Measurements from ENCODE around the gene HS6ST3. TPM values are rescaled to one million over a fixed set of nuclear protein-coding genes. Genes with fewer than 3 reads are reported as not detected.

The HS6ST3 gene
- total and polyA plus RNA-seq, 8 donors, result 0.03 to 0.15 (median 0.10) TPM

GRCh38 chr13:96837809-96838208 lies 747.9 kb downstream of the HS6ST3 start:
- ATAC-seq, result no peak
- DNase-seq, result no peak
- H3K4me3 ChIP-seq, result no peak overlapping the region
- peaks cover 0 to 5% of the 10 kb centered on the region in 2 donors for H3K9me3 ChIP-seq
- intact Hi-C loops (cut with DNase I), result no loop called here
- H3K27ac ChIP-seq, result no peak overlapping the region
- no peaks in the 10 kb centered on the region for H3K27me3 ChIP-seq
- no peaks in the 10 kb centered on the region for H3K4me1 ChIP-seq
- no peak for TF ChIP-seq CTCF (IDR thresholded peaks at IDR 0.05)
- no peaks in the 10 kb centered on the region for H3K36me3 ChIP-seq

GRCh38 chr13:96844195-96844594 lies 754.3 kb downstream of the HS6ST3 start:
- no peak for DNase-seq
- no peaks in the 10 kb centered on the region for H3K27me3 ChIP-seq
- intact Hi-C loops (cut with DNase I), result no loop called here
- TF ChIP-seq CTCF (IDR thresholded peaks at IDR 0.05), result no peak
- H3K9me3 ChIP-seq, result no peaks in the 10 kb centered on the region
- no peak overlapping the region for H3K4me3 ChIP-seq
- no peak for ATAC-seq
- no peaks in the 10 kb centered on the region for H3K4me1 ChIP-seq
- H3K36me3 ChIP-seq, result no peaks in the 10 kb centered on the region
- H3K27ac ChIP-seq, result no peak overlapping the region

- Histone ChIP-seq H3K4me3 (no peak overlapping the region), H3K27ac (no peak overlapping the region), H3K27me3 (no peaks in the 10 kb centered on the region), H3K36me3 (no peaks in the 10 kb centered on the region), H3K9me3 (no peaks in the 10 kb centered on the region), H3K4me1 (no peaks in the 10 kb centered on the region)
- intact Hi-C loops (cut with DNase I), result no loop called here
- DNase-seq (no peak), ATAC-seq (no peak)
- TF ChIP-seq CTCF (IDR thresholded peaks at IDR 0.05), result no peak
These were observed 754.7 kb downstream of the HS6ST3 start for GRCh38 chr13:96844616-96845015.

- intact Hi-C loops (cut with DNase I), result no loop called here
- H3K36me3 ChIP-seq, result no peaks in the 10 kb centered on the region
- DNase-seq, result no peak
- H3K4me3 ChIP-seq, result no peak overlapping the region
- H3K27me3 ChIP-seq, result no peaks in the 10 kb centered on the region
- H3K9me3 ChIP-seq, result peaks cover 0 to 1% of the 10 kb centered on the region in 2 donors
- no peaks in the 10 kb centered on the region for H3K4me1 ChIP-seq
- ATAC-seq, result peak; percentile 27
- H3K27ac ChIP-seq, result no peak overlapping the region
- TF ChIP-seq CTCF (IDR thresholded peaks at IDR 0.05), result no peak
These were observed 758.4 kb downstream of the HS6ST3 start for GRCh38 chr13:96848286-96848685.

GRCh38 chr13:96849091-96849490 lies 759.2 kb downstream of the HS6ST3 start:
- H3K27me3 ChIP-seq, result no peaks in the 10 kb centered on the region
- ATAC-seq, result no peak

More at GRCh38 chr13:96849091-96849490, 759.2 kb downstream of the HS6ST3 start:
- DNase-seq, result no peak
- no peak overlapping the region for H3K27ac ChIP-seq
- TF ChIP-seq CTCF (IDR thresholded peaks at IDR 0.05), result no peak
- intact Hi-C loops (cut with DNase I), result no loop called here
- H3K4me1 ChIP-seq, result no peaks in the 10 kb centered on the region
- H3K36me3 ChIP-seq, result no peaks in the 10 kb centered on the region
- H3K9me3 ChIP-seq, result peaks cover 0 to 6% of the 10 kb centered on the region in 2 donors
- H3K4me3 ChIP-seq, result no peak overlapping the region
